ENCODE results near the gene DUS4L.
A peak's percentile ranks its signal among the peaks of the same experiment; 100 is the strongest.
"Not testable (repeated sequence)": the region's sequence is repeated elsewhere in the genome, so short reads cannot be mapped to it uniquely, and the experiment has no call there.

The DUS4L gene

GRCh38 chr7:107563775-107564552 is at the start of gene DUS4L, which contains the start of gene COG5:
Gene DUS4L (plus strand): TSS chr7:107563971. CDS start chr7:107567071, 3,100 bp downstream.
Gene COG5 (minus strand): TSS chr7:107563920. CDS start chr7:107563896, 24 bp downstream.
- peak; percentile 95 for ATAC-seq
- H3K27me3 Mint-ChIP-seq, result no peaks in the 10 kb centered on the region
- H3K9me3 Mint-ChIP-seq, result no peaks in the 10 kb centered on the region
- peaks cover 62% of the 10 kb centered on the region for H3K4me1 Mint-ChIP-seq
- peak within 1 kb of the TSS; percentile 96 for H3K4me3 Mint-ChIP-seq
- peak within 1 kb of the TSS; percentile 88 for H3K27ac Mint-ChIP-seq
- peaks cover 11% of the 10 kb centered on the region for H3K36me3 Mint-ChIP-seq

- no peak overlapping the region for H3K27ac Mint-ChIP-seq
- H3K27me3 Mint-ChIP-seq, result no peaks in the 10 kb centered on the region
- H3K4me3 Mint-ChIP-seq, result no peak overlapping the region
- H3K4me1 Mint-ChIP-seq, result peaks cover 6% of the 10 kb centered on the region
- H3K9me3 Mint-ChIP-seq, result no peaks in the 10 kb centered on the region
- no peak for ATAC-seq
- H3K36me3 Mint-ChIP-seq, result peaks cover 42% of the 10 kb centered on the region
Observed at GRCh38 chr7:107526672-107527071, 37.1 kb upstream of the DUS4L start.

- Mint-ChIP-seq H3K36me3 (peaks cover 37% of the 10 kb centered on the region), H3K27ac (no peak overlapping the region), H3K27me3 (no peaks in the 10 kb centered on the region), H3K4me1 (peaks cover 6% of the 10 kb centered on the region), H3K9me3 (no peaks in the 10 kb centered on the region), H3K4me3 (no peak overlapping the region)
- no peak for ATAC-seq
Observed at GRCh38 chr7:107527196-107527595, 36.6 kb upstream of the DUS4L start.

- no peak overlapping the region for H3K27ac Mint-ChIP-seq
- H3K27me3 Mint-ChIP-seq, result no peaks in the 10 kb centered on the region
- peaks cover 44% of the 10 kb centered on the region for H3K36me3 Mint-ChIP-seq
- no peak overlapping the region for H3K4me3 Mint-ChIP-seq
- no peak for ATAC-seq
- H3K9me3 Mint-ChIP-seq, result no peaks in the 10 kb centered on the region
- H3K4me1 Mint-ChIP-seq, result peaks cover 14% of the 10 kb centered on the region
Observed at GRCh38 chr7:107528461-107528860, 35.3 kb upstream of the DUS4L start.

- H3K4me3 Mint-ChIP-seq, result no peak overlapping the region
- H3K4me1 Mint-ChIP-seq, result peaks cover 37% of the 10 kb centered on the region
- peaks cover 55% of the 10 kb centered on the region for H3K36me3 Mint-ChIP-seq
- H3K27me3 Mint-ChIP-seq, result no peaks in the 10 kb centered on the region
- ATAC-seq, result no peak
- peaks cover 7% of the 10 kb centered on the region for H3K9me3 Mint-ChIP-seq
- H3K27ac Mint-ChIP-seq, result no peak overlapping the region
Observed at GRCh38 chr7:107530751-107531150, 33.0 kb upstream of the DUS4L start.

GRCh38 chr7:107534139-107534538 is 29.6 kb upstream of the DUS4L start:
- ATAC-seq, result no peak
- H3K4me3 Mint-ChIP-seq, result no peak overlapping the region
- no peak overlapping the region for H3K27ac Mint-ChIP-seq
- H3K36me3 Mint-ChIP-seq, result peaks cover 76% of the 10 kb centered on the region
- H3K4me1 Mint-ChIP-seq, result peaks cover 46% of the 10 kb centered on the region
- peaks cover 7% of the 10 kb centered on the region for H3K9me3 Mint-ChIP-seq
- no peaks in the 10 kb centered on the region for H3K27me3 Mint-ChIP-seq

- H3K27ac Mint-ChIP-seq, H3K4me3 Mint-ChIP-seq, ATAC-seq, H3K27me3 Mint-ChIP-seq, H3K9me3 Mint-ChIP-seq: not testable (repeated sequence)
- Mint-ChIP-seq H3K4me1 (peaks cover 46% of the 10 kb centered on the region), H3K36me3 (peaks cover 76% of the 10 kb centered on the region)
Observed at GRCh38 chr7:107537228-107537627, 26.5 kb upstream of the DUS4L start.

GRCh38 chr7:107538001-107538400 is 25.8 kb upstream of the DUS4L start:
- Mint-ChIP-seq H3K36me3 (peaks cover 79% of the 10 kb centered on the region), H3K4me3 (no peak overlapping the region), H3K27ac (no peak overlapping the region)

GRCh38 chr7:107543338-107543993 is 20.3 kb upstream of the DUS4L start:
- H3K27ac Mint-ChIP-seq, result no peak overlapping the region
- peaks cover 8% of the 10 kb centered on the region for H3K9me3 Mint-ChIP-seq
- peaks cover 8% of the 10 kb centered on the region for H3K4me1 Mint-ChIP-seq
- H3K4me3 Mint-ChIP-seq, result no peak overlapping the region
- H3K36me3 Mint-ChIP-seq, result peaks cover 73% of the 10 kb centered on the region
- no peak for ATAC-seq
- no peaks in the 10 kb centered on the region for H3K27me3 Mint-ChIP-seq

More at GRCh38 chr7:107538001-107538400, 25.8 kb upstream of the DUS4L start:
- Mint-ChIP-seq H3K4me1 (peaks cover 43% of the 10 kb centered on the region), H3K9me3 (peaks cover 7% of the 10 kb centered on the region), H3K27me3 (no peaks in the 10 kb centered on the region)
- ATAC-seq, result no peak

- Mint-ChIP-seq H3K4me1 (peaks cover 10% of the 10 kb centered on the region), H3K9me3 (peaks cover 8% of the 10 kb centered on the region), H3K27me3 (no peaks in the 10 kb centered on the region), H3K27ac (no peak overlapping the region), H3K36me3 (peaks cover 73% of the 10 kb centered on the region), H3K4me3 (no peak overlapping the region)
- no peak for ATAC-seq
Observed at GRCh38 chr7:107544848-107545591, 18.8 kb upstream of the DUS4L start.

GRCh38 chr7:107551936-107552335 is 11.8 kb upstream of the DUS4L start:
- Mint-ChIP-seq H3K27me3 (no peaks in the 10 kb centered on the region), H3K27ac (no peak overlapping the region), H3K4me1 (peaks cover 27% of the 10 kb centered on the region), H3K9me3 (no peaks in the 10 kb centered on the region), H3K36me3 (peaks cover 56% of the 10 kb centered on the region), H3K4me3 (no peak overlapping the region)
- no peak for ATAC-seq

- H3K36me3 Mint-ChIP-seq, result peaks cover 26% of the 10 kb centered on the region
- peaks cover 30% of the 10 kb centered on the region for H3K4me1 Mint-ChIP-seq
- H3K27me3 Mint-ChIP-seq, result no peaks in the 10 kb centered on the region
- no peak overlapping the region for H3K27ac Mint-ChIP-seq
- ATAC-seq, result no peak
- H3K4me3 Mint-ChIP-seq, result no peak overlapping the region
- no peaks in the 10 kb centered on the region for H3K9me3 Mint-ChIP-seq
Observed at GRCh38 chr7:107555893-107556292, 7.9 kb upstream of the DUS4L start.

- no peaks in the 10 kb centered on the region for H3K27me3 Mint-ChIP-seq
- H3K4me3 Mint-ChIP-seq, result no peak overlapping the region
- H3K9me3 Mint-ChIP-seq, result no peaks in the 10 kb centered on the region
- H3K27ac Mint-ChIP-seq, result peak overlapping the region; percentile 38
- peaks cover 7% of the 10 kb centered on the region for H3K36me3 Mint-ChIP-seq
- H3K4me1 Mint-ChIP-seq, result peaks cover 52% of the 10 kb centered on the region
- no peak for ATAC-seq
Observed at GRCh38 chr7:107559864-107560263, 3.9 kb upstream of the DUS4L start.

- Mint-ChIP-seq H3K4me3 (peak overlapping the region; percentile 6), H3K27ac (peak overlapping the region; percentile 38), H3K4me1 (peaks cover 60% of the 10 kb centered on the region), H3K36me3 (no peaks in the 10 kb centered on the region), H3K27me3 (no peaks in the 10 kb centered on the region), H3K9me3 (no peaks in the 10 kb centered on the region)
- ATAC-seq, result peak; percentile 71
Observed at GRCh38 chr7:107560898-107561516, 2.8 kb upstream of the DUS4L start.

All from stimulated activated memory B cell treated with anti-CD40 and anti-IgM and Interleukin-4, amounts not matched to agents 10 μg/mL and 1 μg/mL and 100 μg/mL, for 72 hours (primary cell).